K562 (cell line): Measurements from ENCODE around the gene ZCCHC4. TPM values are rescaled to one million over a fixed set of nuclear protein-coding genes. Genes with fewer than 3 reads are reported as not detected.

Experiments used
- ATAC-seq: fragments of 200-7000 bp; cut with Tn5 transposase; 3 replicates; pipeline ENCODE4 v1.9.1; 2020; ENCODE audit warnings: moderate library complexity
- BruUV-seq: library from RNA; stranded (reverse); fragments of 400-500 nt; replicated peaks from 2 replicates; lab custom pipeline; 2021; lab: Mats Ljungman, UMichigan
- CTCF ChIA-PET: fragments of 300-600 bp; formaldehyde crosslinking; extraction: SDS; loops from one replicate; lab custom pipeline; 2021; ENCODE audit warnings: low intra/inter-chr PET ratio; lab: Yijun Ruan, JAX
- POLR2A ChIA-PET: fragments of 300-600, 350-650 bp; sonication (Branson Sonifier 250); formaldehyde crosslinking; extraction: SDS; loops from one replicate; lab custom pipeline; 2021; ENCODE audit warnings: antibody characterized with exemption, inconsistent platforms; lab: Yijun Ruan, JAX
- DNase-seq, 4 experiments: peaks; one replicate each; pipeline versions ENCODE4 v3.0.0 to v3.0.0-alpha.2; 2011 to 2018; ENCODE audit warnings: low spot score in 3 of 4, mixed read lengths in 3 of 4; ENCODE audit errors: extremely low read depth in 1 of 4
- FAIRE-seq: peaks from 2 replicates; lab custom pipeline; 2011; peaks lifted over from hg19 to GRCh38; lab: Jason Lieb, UNC
- H2AFZ ChIP-seq: 2 replicates; pipeline ENCODE4 v1.6.0; 2011; ENCODE audit warnings: low read depth, low read length, control low read depth, inconsistent platforms
- H3K27ac ChIP-seq: fragments of 200-600 bp; 3 replicates; pipeline ENCODE4 v1.8.0; 2011; ENCODE audit warnings: low read depth, mild to moderate bottlenecking, control low read depth, inconsistent platforms, low read length, moderate library complexity, mixed read lengths; ENCODE audit errors: extremely low read depth
- H3K27me3 ChIP-seq, 2 experiments: fragments of 300-600 bp in 1 of 2; 2 replicates in 1 of 2; 3 replicates in 1 of 2; pipeline versions ENCODE4 v1.6.0 to v1.8.0; 2011; ENCODE audit warnings: inconsistent platforms in 2 of 2, low read length in 2 of 2, mild to moderate bottlenecking in 1 of 2, mixed read lengths in 1 of 2, moderate library complexity in 1 of 2; ENCODE audit not compliant: control insufficient read depth in 2 of 2, insufficient read depth in 2 of 2
- H3K36me3 ChIP-seq: fragments of 300-600 bp; 3 replicates; pipeline ENCODE4 v1.8.0; 2011; ENCODE audit warnings: mild to moderate bottlenecking, low read length, inconsistent platforms; ENCODE audit not compliant: control insufficient read depth, insufficient read depth
- H3K4me1 ChIP-seq, 2 experiments: fragments of 200-600 bp in 1 of 2; replicated peaks in 1 of 2; 2 replicates in 1 of 2; 3 replicates in 1 of 2; pipeline versions ENCODE4 v1.5.1 to v1.8.0; 2011; ENCODE audit warnings: inconsistent platforms in 2 of 2, low read length in 2 of 2, mild to moderate bottlenecking in 1 of 2, mixed read lengths in 1 of 2, moderate library complexity in 1 of 2; ENCODE audit not compliant: control insufficient read depth in 2 of 2, insufficient read depth in 2 of 2
- H3K4me2 ChIP-seq: 2 replicates; pipeline ENCODE4 v1.6.1; 2011; ENCODE audit warnings: low read length, control low read depth, inconsistent platforms, mixed read lengths; ENCODE audit not compliant: insufficient read depth
- H3K4me3 ChIP-seq: fragments of 200-600 bp; sonication (generic), shearing (Covaris generic); 2 replicates; pipeline ENCODE4 v1.5.1; 2016; ENCODE audit warnings: control low read depth, inconsistent platforms
- H3K79me2 ChIP-seq: fragments of 200-600 bp; 3 replicates; pipeline ENCODE4 v1.8.0; 2011; ENCODE audit warnings: low read length, inconsistent platforms; ENCODE audit not compliant: control insufficient read depth, insufficient read depth
- H3K9ac ChIP-seq, 2 experiments: 2 replicates each; pipeline versions ENCODE4 v1.6.0 to v1.6.1; 2011; ENCODE audit warnings: low read depth in 2 of 2, low read length in 2 of 2, control low read depth in 1 of 2, inconsistent platforms in 1 of 2, mild to moderate bottlenecking in 1 of 2, mixed read lengths in 1 of 2; ENCODE audit not compliant: insufficient read depth in 1 of 2
- H3K9me1 ChIP-seq: one replicate; pipeline ENCODE4 v1.6.0; 2011; ENCODE audit warnings: inconsistent platforms, mild to moderate bottlenecking, low read length, moderate library complexity; ENCODE audit not compliant: control insufficient read depth, insufficient read depth
- H3K9me3 ChIP-seq: replicated peaks from 2 replicates; pipeline ENCODE4 v1.5.1; 2011; ENCODE audit warnings: low read depth, low read length, inconsistent platforms; ENCODE audit not compliant: control insufficient read depth, insufficient read depth
- H4K20me1 ChIP-seq: replicated peaks from 2 replicates; pipeline ENCODE4 v1.6.1; 2011; ENCODE audit warnings: low read length, inconsistent platforms, mixed read lengths; ENCODE audit not compliant: control insufficient read depth, insufficient read depth
- RBFOX2 ChIP-seq: fragments of 200-400 bp; formaldehyde crosslinking; IDR thresholded peaks from 2 replicates; pipeline ENCODE4 v1.6.1; 2017; ENCODE audit warnings: low read depth, mild to moderate bottlenecking, low read length, moderate library complexity
- ZNF24 ChIP-seq: fragments of 450-650 bp; IDR thresholded peaks from 2 replicates; pipeline ENCODE4 v1.6.1; 2016
- ZNF699 ChIP-seq: fragments of 250-450 bp; sonication (Bioruptor Pico); IDR thresholded peaks from 2 replicates; pipeline ENCODE4 v1.8.0; 2021; ENCODE audit warnings: mild to moderate bottlenecking, moderate library complexity; ENCODE audit not compliant: insufficient replicate concordance
- WGBS: fragments of 100-300 bp; shearing (Covaris generic); methylation state at CpG from one replicate; pipeline ENCODE4 v1.1.6; 2016; ENCODE audit warnings: low coverage, mixed read lengths; ENCODE audit not compliant: insufficient coverage; ENCODE audit errors: missing lambda C conversion rate; 5-methylcytosine and 5-hydroxymethylcytosine counted together
- in situ Hi-C: fragments of 300-500 bp; cut with MboI; formaldehyde crosslinking; loops from 4 replicates; pipeline ENCODE4 v1.15.0; 2018; ENCODE audit warnings: inconsistent platforms, mixed read lengths
- intact Hi-C: fragments of 100-400 bp; cut with micrococcal nuclease; formaldehyde crosslinking; loops from 2 replicates; pipeline ENCODE4 v1.14.2; 2022
- polyA plus RNA-seq, 8 experiments: library from polyadenylated mRNA; depleted of rRNA in 4 of 8; stranded (reverse) in 5 of 8; unstranded in 3 of 8; fragments of >200 nt; fragmentation: Nextera tagmentation in 2 of 8; fragmentation: Illumina TruSeq in 1 of 8; extraction: Ambion mirVana in 2 of 8; extraction: Trizol in 1 of 8; gene quantifications; 2 replicates each; pipeline versions ENCODE4 v1.2.1 to v1.2.3, GENCODE V29; 2011 to 2014; ENCODE audit warnings: inconsistent platforms in 1 of 8, missing spikeins in 1 of 8
- total RNA-seq, 7 experiments: library from RNA; depleted of rRNA in 6 of 7; stranded (reverse); fragments of >200 nt in 6 of 7; fragmentation: Illumina TruSeq in 2 of 7; extraction: Trizol in 2 of 7; gene quantifications; 2 replicates each; pipeline versions ENCODE4 v1.2.1 to v1.2.3, GENCODE V29; 2011 to 2021; ENCODE audit warnings: low replicate concordance in 1 of 7
- TF ChIP-seq, protein P1 (sequence below): fragments of 450-650 bp; IDR thresholded peaks from 2 replicates; pipeline ENCODE4 v1.6.1; 2017; ENCODE audit warnings: antibody characterized with exemption

Gene ZCCHC4
- total and polyA plus RNA-seq, 9 of the 15 experiments (the other 6 are each of a cell fraction or from before 2014, with no cell fraction given), result 5.3 to 26.1 (median 15.2) TPM

DNA sequence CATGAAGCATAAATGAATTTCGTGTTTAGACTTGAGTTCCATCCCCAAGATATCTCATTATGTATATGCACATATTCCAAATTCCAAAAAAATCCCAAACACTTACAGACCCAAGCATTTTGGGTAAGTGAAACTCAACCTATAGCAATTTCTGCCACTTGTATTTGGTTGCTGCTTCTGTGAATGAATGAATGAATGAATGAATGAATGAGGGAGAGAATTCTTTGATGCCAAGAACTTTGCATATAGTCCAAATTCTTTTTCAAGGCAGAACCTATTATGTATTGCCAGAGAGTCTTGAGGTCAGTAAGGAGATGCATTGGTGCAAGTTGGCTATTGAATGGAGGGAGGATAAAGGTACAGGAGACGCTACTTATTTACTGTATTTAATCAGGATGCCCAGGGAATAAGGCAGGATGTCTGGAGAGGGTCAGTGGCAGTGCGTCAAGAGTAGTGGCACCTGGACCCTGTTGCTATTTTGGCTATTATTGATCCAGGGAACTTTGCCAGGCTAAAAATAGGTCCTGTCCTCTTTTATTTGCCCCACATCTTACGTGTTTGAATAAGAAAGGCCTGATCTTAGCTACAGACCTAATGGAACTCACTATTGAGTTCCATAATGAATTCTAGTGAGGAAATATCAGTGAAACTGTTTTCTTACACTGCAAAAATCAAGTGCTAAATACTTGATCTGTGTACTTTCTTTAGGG, 98.4 kb downstream of the ZCCHC4 start:
- ATAC-seq, result no peak
- CTCF ChIA-PET, result no interaction called here
- Histone ChIP-seq H3K4me2 (no peak overlapping the region), H3K79me2 (no peaks in the 10 kb centered on the region), H3K27me3 (no peaks in the 10 kb centered on the region), H3K9me3 (no peaks in the 10 kb centered on the region), H2AFZ (no peak overlapping the region), H3K9me1 (no peaks in the 10 kb centered on the region), H3K4me3 (no peak overlapping the region)
- intact Hi-C loops, result no loop called here
- no peak for TF ChIP-seq RBFOX2
- TF ChIP-seq, protein P1, sequence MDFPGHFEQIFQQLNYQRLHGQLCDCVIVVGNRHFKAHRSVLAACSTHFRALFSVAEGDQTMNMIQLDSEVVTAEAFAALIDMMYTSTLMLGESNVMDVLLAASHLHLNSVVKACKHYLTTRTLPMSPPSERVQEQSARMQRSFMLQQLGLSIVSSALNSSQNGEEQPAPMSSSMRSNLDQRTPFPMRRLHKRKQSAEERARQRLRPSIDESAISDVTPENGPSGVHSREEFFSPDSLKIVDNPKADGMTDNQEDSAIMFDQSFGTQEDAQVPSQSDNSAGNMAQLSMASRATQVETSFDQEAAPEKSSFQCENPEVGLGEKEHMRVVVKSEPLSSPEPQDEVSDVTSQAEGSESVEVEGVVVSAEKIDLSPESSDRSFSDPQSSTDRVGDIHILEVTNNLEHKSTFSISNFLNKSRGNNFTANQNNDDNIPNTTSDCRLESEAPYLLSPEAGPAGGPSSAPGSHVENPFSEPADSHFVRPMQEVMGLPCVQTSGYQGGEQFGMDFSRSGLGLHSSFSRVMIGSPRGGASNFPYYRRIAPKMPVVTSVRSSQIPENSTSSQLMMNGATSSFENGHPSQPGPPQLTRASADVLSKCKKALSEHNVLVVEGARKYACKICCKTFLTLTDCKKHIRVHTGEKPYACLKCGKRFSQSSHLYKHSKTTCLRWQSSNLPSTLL, result no peak
- peak; percentile 73; the same call in 1 of the 2 replicates for TF ChIP-seq ZNF24
- no peak for TF ChIP-seq ZNF699 (CRISPR knock-in tag)
- TF ChIP-seq, all 486 proteins: peak for 1
- H3K27ac ChIP-seq, result no peak overlapping the region
- WGBS, result 81% methylated on average over 4 of the region's 4 CpGs
- POLR2A ChIA-PET, result no interaction called here
- H3K9ac ChIP-seq, result no peak overlapping the region
- DNase-seq, result no peak
- no peaks in the 10 kb centered on the region for H3K4me1 ChIP-seq
- no peak for FAIRE-seq
- no TSS peak for BruUV-seq
- in situ Hi-C loops, result no loop called here
- H3K36me3 ChIP-seq, result peaks cover 94% of the 10 kb centered on the region
- H4K20me1 ChIP-seq, result no peaks in the 10 kb centered on the region
